Stimulated activated CD8-positive, alpha-beta memory T cell treated with anti-CD3 and anti-CD28 coated beads, Interleukin-7, amount 100 ng/mL, for 24 hours (primary cell): ENCODE data around the gene SHISAL1.

Source experiments
- DNase-seq: peaks from one replicate; pipeline ENCODE4 v3.0.0-alpha.2; 2020; ENCODE audit warnings: low read depth

The SHISAL1 gene

DNA sequence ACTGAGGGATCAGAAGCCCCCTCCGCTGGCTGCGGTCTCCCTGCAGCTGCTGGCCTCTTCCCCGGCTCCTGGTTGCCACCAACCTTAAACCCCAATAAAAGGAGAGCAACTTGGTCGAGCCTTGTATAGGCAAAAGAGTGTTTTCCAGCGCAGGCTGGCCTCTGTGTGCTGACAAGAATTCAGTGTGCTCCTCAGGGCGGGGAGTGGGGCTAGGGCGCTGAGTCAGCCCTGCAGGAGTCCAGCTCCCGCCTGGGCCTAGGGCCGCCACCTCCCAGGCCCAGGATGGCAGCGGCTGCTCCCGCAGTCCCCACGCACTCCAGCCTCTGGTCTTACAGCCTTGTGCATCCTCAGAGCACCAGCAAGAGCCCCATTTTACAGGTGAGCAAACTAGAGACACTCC, at the start of gene SHISAL1:
SHISAL1 (minus strand) TSS at position 186 of the 400 bp plus-strand sequence. CDS start 12,006 bp downstream, outside the sequence.
- no peak for DNase-seq

DNA sequence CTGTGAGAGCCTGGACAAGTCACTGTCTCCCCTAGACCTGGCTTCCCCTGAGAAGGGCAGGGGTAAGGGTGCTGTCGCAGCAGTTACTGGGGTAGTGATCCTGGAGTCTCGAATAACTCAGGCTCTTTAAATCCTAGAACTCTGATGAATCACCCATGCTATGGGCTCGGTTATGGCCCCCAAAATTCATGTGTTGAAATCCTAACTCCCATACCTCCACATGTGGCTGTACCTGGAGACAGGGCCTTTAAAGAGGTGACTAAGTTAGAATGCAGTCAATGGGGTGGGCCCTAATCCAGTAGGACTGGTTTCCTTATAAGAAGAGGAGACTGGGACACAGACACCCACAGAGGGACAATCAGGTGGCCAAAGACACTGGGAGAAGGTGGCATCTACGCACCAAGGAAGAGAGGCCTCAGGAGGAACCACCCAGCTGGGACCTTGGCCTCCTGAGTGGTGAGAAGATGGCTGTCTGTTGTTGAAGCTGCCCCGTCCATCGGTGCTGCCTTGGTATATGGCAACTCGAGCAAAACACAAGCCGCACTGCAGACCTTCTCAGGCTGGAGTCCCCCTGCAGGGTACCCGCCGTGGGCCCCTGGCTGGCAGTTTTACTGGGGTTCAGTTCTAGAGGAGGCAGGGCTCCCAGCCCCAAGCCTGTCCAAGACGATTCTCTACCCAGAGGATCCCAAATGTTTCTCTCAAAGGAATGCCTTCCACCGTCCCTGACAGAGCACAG, 48.8 kb upstream of the SHISAL1 start:
- no peak for DNase-seq

DNA sequence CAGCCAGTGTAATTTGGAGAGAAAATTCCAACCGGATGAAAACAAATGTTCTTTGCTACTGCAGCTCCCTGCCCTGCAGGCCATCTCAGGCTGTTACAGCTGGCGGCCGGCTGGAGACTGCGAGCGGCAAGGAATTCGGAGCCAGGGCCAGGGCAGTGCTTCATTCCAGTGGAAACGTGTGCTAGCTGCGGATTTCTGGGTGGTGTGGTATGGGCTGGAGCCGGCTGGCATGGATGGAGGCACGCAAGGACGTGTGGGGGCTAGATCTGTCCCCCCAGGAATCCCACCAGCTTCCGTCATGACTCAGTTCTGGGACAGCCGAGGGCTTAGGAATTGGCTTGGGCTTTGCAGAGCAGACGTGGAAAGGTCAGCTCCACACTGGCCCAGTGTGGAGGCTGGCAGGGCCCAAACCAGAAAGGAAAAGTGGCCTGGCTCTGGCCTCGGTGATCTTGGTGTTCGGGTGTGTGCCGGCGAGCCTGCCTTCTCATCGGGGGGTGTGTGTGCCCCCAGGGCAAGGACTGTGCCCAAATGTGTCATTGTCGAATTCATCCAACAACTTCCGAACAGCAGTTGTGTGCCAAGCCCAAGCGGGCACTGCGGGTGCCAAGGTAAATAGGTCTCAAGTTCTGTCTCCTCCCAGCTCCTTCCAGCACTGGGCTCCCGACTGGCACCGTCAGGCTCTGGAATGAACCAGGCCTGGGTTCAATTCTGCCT, 48.1 kb upstream of the SHISAL1 start:
- DNase-seq = no peak

DNA sequence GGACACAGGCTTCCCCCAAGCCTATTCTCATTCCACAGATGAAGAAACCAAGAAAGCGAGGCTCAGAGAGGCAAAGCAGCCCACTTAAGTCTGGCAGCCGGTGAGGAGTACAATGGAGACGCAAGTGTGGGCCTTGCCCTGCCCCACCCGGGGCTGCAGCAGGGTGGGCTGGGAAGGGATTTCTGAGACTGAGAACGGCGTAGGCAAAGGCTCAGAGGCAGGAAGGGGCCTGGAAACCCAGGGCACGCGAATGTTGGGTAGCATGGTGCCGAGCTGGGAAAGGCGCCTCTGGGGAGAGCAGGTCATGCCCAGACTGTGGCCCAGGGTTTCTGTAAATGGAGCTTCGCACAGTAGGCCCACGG, 47.5 kb upstream of the SHISAL1 start:
- no peak for DNase-seq

DNA sequence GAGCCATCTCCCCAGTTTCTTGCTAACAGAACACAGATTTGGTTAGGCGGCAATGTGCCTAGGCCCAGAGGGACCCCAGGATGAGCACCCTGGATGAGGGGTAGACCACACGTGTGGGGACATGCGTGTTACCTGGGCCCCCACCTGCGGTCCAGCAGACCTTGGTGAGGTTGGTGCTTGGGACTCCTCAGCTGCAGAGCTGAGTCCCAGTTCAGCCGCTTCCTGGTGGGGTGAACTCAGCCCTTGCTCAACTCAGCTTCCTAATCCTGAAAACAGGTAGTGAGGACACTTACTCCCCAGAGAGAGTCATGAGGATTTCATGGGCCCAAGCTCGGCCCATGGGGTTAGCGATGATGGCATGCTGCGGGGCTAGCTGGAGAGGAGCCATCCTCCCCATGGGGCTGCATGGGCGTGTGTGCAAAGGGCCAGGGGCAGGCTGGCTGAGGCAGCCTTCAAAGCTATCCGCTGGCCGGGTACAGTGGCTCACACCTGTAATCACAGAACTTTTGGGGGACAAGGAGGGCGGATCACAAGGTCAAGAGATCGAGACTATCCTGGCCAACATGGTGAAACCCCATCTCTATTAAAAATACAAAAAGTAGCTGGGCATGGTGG, 46.9 kb upstream of the SHISAL1 start:
- DNase-seq = no peak

DNA sequence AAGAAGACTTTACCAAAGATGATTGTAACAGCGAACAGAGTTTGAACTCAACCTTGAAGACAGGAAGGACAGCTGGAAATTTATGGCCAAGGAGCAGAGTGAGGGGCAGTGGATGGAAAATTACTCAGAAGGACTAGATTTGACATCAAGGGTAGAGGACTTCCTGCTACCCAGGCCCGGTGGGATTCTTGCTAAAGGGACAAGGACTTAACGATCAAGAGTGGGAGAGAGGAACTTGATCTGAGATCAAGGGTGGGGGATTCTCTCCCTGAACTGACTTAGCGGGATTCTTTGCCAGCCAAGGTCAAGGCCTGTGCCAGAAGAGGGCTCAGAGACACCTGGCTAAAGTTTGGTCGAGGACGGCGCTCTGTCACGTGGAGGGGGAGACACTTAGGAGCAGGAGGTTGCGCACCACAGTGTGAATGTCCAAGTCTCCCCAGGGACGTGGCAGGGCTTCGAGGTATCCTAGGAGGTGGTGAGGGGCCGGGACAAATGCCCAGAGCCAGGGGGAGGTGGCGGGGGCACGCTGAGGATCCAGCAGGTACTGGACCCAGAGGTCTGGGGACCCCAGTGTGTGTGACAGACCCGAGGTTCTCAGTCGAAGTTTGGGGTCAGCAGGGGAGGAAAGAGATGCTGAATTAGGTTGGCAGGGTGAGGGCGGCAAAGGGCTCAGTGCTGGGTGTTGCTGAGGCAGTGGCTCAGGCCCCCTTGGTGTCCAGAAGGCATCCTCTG, 46.1 kb upstream of the SHISAL1 start:
- DNase-seq = no peak

DNA sequence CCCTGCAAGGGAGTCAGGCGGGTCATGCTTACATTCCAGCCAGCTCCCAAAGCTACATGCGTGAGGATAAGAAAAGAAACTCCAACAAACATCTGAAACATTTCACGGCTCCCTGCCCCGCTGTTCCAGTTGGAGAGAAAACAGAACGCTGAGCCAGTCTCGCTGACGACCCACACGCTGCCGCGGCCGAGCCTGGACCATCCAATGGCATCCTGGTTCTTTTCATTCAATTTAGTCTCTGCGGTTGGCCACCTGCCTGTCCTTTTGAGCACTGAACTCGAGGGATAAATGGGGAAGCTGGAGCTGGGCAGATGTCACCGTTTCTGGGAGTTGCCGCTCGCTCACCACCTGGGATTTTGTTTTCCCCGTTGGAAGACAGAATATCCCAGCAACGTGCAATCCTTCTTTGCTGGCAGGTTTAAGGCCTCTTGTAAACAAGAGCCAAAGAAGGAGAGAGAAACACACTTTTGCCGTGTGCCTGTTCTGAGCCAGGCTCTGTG, 45.3 kb upstream of the SHISAL1 start:
- no peak for DNase-seq

DNA sequence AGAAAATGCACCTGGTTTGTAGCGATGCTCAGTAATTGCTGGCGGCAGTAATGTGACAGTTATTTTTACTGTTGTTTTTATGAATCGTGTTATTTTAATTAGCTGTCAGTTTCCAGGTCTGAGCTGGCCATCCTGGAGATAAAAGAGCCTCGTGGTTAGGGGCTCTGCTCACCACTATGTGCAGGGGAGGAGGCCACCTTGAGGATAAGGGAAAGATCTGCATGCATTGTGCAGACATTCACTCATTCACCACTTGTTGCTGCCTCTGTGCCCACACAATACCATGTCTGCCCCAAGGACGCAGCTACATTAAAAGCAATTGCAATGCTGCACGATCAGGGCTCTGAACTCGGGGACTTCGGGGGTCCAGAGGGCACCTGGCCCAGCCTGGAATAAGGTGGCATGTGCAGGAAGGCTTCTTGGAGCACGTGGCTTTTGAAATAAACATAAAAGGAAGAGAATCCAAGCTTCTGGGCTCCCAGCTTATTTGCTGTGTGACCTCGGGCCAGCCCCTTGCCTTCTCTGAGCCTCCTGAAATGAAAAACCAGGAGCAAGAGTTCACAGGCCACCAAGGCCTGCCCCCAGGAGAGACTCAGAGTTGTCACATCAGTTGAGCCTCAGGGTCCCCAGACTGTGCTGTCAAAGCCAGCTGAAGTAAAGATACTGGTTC, 44.7 kb upstream of the SHISAL1 start:
- DNase-seq = no peak

DNA sequence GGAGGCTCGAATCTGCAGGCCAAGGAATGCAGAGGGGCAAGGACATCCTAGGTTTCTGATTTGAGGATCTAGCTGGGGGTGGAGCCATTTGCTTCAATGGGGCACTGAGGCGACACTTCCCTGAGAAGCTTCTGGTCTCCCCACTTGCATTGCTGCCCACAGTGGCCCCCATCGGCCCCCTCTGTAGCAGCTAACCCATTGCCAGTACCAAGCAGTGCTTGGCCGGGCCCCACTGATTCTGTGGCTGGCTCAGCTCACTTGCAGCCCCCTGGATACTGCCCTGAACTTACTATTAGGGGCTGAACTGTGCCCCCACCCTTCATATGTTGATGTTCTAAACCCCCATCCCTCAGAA, 42.9 kb upstream of the SHISAL1 start:
- DNase-seq = no peak

DNA sequence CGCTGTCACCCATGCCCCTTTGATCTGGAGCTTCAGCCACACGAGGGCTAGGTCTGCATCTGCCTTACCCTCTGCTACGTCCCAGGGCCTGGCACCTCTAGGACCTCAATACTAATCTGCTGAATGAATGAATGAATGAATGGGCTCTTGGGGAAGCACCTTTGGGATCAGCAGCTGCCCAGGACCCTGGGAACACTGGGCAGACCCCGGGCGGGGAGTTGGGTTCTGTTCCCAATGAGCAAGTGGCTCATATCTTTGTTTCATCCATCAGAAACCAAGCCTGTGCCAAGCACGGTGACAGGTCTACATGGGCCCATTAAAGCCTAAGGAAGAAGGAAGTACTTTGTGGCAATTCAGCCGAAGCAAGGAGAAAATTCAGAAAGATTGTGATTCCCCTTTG, 41.5 kb upstream of the SHISAL1 start:
- DNase-seq = no peak

DNA sequence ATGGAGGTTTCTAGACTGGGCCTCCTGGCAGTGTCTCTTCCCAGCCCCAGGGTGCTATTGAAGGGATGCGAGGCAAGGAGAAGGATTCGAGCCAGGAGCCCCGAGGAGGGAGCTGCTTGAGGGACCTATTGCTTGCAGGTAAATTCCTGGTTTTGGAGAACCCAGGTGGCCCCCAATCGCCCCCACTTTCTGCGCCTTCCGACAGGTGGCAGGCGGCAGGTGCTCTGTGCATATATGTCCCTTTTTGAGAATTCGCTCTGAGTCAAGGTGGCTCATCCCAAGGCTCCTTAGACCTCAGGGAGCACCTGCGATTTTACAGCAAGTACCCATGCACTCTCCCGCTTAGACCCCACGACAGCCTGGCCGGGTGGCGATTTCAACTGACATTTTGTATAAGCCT, 40.3 kb upstream of the SHISAL1 start:
- DNase-seq = no peak

DNA sequence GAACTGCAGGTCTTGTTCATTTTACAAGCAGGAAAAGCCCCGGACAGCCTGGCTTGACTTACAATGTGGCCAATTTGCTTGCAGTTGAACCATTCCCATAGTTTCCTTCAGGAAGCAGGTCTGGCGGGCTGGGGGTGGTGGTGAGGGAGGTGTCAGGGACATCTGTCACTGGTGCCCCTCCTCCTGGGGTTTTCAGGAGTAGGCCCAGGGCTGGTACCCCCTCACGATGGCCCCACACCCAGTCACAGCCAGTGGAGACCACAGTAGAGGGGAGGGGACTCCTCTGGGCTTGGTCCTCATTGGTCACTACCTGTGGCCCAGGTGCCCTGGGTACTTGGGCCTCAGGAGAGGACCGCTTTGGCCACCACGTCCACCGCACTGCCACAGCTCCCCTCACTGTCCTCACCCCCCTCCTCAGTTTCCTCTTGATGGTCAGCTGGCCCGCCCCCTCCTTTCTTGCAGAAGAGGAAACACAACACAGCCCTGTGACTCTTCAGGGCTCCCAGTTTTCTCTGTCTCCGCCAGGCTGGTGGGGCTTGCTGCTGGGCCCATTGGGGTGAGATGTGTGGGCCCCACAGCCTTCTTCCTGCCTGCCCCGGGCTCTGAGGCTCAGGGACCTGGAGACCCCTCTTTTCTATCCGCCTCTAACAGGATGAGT, 39.8 kb upstream of the SHISAL1 start:
- no peak for DNase-seq

DNA sequence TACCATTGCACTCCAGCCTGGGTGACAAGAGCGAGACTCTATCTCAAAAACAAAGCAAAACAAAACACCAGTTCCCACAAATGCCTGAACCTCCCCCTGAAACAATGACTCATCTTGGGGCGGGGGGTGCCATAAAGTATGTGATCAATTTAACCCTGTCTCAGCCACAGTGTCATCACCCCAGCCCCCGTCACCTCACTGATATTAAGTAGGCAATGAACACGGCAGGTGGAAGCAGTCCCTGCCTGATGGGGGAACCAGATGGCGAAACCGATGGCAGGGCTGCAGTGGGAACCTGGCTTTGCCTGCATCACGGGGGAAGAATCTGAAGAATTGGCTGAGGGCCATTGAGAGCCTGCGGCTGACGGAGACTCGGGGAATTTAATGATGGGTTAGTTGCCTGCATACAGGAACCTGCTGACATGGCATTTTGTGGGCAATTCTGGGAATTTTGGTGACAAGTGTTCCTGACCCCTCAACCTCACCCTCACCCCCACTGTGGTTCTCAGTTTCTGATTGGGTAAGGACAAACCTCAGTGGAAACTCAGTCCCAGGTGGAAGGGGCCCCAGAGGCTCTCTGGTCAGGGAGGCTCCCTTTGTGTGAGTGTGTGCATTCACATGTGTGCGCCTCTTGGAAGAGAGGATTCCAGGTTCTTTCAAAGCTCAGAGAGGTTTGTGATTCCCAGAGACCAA, 39.1 kb upstream of the SHISAL1 start:
- DNase-seq = no peak

DNA sequence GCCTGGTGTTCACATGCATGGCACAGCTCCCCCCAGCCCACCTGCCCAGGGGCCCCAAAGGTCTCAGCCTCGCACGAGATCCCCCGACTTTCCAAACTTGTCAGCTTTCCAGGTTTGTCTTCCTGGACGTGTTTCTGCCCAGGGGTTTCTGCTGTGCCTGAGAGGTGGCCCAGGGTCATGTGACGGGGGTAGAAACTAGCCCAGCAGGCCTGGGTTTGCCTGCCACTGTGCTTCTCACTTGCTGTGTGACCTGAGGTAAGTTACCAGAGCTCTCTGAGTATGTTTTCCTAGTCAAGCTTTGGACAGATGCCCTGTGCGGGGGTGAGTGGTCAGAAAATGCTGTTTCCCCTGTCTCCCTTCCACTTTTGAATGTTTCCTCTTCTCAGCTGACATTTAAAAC, 38.3 kb upstream of the SHISAL1 start:
- DNase-seq = no peak

DNA sequence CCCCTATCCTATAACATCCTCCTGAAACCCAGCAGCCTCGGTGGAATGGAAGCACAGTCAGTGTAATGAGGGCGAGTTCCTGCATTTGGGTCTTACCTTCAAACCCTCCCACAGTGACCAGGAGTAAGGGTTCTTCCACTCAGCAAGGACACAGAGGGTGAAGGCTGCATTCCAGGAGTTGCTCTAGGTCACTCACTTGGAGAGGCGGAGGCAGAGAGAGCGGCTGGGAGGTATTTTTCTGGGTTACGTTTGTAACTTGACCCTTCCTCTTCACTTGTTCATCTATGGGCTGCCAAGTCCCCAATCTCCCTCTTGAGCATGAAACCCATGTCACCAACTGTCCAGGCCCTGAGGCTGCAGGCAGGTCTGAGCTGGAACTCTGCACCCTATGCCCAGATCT, 36.8 kb upstream of the SHISAL1 start:
- DNase-seq = no peak

DNA sequence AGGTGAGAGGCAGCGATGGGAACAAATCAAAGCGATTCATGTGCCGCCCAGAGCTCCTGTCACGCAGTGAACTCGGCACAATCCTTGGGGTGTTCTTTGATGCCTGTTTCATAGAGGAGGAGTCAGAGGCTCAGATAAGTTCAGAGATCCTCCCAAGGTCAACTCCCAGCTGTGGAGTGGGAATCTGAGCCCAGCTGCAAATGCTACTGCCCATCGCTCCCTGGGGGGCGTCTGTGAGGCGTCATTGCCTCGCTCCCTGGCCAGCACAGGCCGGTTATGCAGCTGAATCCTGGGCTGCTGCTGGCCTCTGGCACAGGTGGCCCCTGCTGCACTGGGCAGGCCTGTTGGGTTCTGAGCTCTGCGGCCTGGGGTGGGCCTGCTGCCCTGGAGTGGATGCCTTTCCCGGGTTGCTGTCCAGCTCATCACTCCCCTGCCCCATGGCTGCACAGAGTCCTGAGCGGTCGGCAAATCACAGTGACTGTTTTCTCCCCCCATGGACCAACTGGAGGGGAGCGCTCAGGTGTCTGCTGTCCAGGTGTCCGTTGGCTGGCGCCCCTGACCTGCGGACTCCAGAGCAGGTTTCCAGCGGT, 36.3 kb upstream of the SHISAL1 start:
- DNase-seq = no peak

DNA sequence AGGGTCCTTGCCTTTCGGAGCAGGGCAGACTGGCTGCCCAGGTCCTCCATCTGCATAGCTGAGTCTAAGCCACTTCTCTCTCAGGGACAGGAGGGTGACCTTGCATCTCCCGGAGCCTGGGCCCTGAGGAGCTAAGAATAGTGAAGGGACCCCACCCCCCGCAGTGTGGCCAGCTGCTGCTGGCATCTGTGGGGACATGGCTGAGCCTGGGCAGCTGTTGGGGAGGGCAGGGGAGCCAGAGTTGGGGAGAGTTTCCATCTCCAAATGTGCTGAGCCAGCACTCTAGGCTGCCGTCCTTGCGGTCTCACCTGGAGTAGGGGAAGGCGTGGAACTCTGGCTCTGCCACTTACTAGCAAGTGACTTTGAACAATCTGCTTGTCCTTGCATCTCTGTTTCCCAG, 34.8 kb upstream of the SHISAL1 start:
- DNase-seq = no peak

DNA sequence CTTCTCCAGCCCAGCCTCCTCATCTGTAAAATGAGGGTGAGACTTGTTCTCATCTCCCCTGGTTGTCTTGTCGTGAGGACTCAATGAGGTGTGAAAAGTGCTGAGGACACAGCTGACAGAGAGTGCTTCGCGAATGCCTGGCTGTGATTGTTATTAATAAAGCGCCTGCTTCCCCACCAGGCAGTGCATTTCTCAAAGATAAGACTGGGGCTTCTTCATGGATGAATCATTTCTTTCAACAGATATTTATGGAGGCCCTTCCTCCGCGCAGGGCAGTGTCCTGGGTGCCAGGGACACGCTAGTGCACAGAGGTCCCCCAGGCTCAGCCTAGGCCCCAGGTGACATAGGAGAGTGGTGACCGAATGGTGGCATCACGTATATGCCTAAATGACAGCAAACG, 34.3 kb upstream of the SHISAL1 start:
- DNase-seq = no peak

DNA sequence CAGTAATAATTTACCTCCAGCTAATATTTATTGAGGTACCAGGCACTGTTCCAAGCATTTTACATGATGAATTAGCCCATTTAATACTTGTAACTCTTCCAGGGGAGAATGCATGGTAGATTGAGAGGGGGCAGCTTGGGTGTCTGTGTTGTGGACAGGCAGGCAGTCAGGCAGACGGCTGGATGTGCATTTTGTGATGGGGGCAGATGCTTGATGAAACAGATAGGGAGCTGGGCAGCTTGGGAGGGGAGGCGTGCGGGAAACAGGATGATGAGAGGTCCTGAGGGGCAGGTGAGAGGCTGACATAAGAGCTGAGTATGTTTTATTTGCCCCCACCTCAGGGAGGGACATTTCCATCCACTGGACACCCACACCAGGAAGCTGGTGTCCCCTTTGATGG, 33.1 kb upstream of the SHISAL1 start:
- DNase-seq = no peak

DNA sequence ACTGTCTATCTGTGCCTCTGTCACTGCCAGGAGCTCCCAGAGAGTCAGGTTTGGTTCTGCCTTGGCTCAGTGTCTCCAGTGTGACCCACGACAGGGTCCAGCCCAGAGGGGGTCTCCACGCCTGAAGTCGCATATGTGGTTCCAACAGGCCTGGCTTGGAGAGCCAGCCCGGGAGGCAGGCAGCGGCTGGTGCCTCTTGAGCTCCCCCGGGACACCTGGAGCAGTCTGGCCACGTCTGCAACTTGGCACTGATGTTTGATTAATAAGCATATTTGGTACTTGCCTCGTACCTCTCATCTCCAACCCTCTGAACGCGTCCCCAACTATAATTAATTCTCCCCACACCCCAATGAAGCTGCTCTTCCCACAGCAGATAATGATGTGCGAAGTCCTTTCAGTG, 31.7 kb upstream of the SHISAL1 start:
- DNase-seq = no peak
